ENCODE data around the gene STUB1. TPM values are rescaled to one million over a fixed set of nuclear protein-coding genes. Genes with fewer than 3 reads are reported as not detected.

Gene STUB1
- total and polyA plus RNA-seq, 2 of the 8 experiments (the other 6 are each of a cell fraction or from before 2014, with no cell fraction given): 89.9 to 103 TPM

- TF ChIP-seq CHD7 (IDR thresholded peaks at IDR 0.05; ENCODE audit: insufficient replicate concordance, low read length): no peak
Measured at GRCh38 chr16:679814-680624, at the start of gene STUB1 (continued).
